Testis (tissue), 3 donors: ENCODE results near the gene NEXMIF. TPM values are rescaled to one million over a fixed set of nuclear protein-coding genes. Genes with fewer than 3 reads are reported as not detected.

Experiments
- DNase-seq: peaks from one replicate; pipeline ENCODE4 v3.0.0-alpha.2; 2019
- H3K27ac ChIP-seq, 2 donors: fragments of 200-600 bp; sonication (generic); one replicate each; pipeline ENCODE4 v1.5.1; 2019
- H3K27me3 ChIP-seq: fragments of 200-600 bp; sonication (generic); one replicate; pipeline ENCODE4 v1.5.1; 2019
- H3K36me3 ChIP-seq: fragments of 200-600 bp; sonication (generic); one replicate; pipeline ENCODE4 v1.5.1; 2017; ENCODE audit warnings: low read depth; ENCODE audit errors: missing control alignments
- H3K4me1 ChIP-seq: fragments of 200-600 bp; sonication (generic); one replicate; pipeline ENCODE4 v1.5.1; 2019
- H3K4me3 ChIP-seq, 2 donors: fragments of 200-600 bp; sonication (generic); one replicate each; pipeline ENCODE4 v1.5.1; 2017 to 2019
- H3K9me3 ChIP-seq: fragments of 200-600 bp; sonication (generic); one replicate; pipeline ENCODE4 v1.5.1; 2017
- CTCF ChIP-seq, 3 experiments: fragments of 450-650 bp in 2 of 3; fragments of 200-600 bp in 1 of 3; sonication (generic) in 1 of 3; IDR thresholded peaks; one replicate each; pipeline ENCODE4 v1.5.1; 2016 to 2019; ENCODE audit warnings: antibody characterized with exemption in 3 of 3, mild to moderate bottlenecking in 2 of 3, moderate library complexity in 1 of 3
- POLR2A ChIP-seq: fragments of 450-650 bp; IDR thresholded peaks from one replicate; pipeline ENCODE4 v1.6.1; 2017; ENCODE audit warnings: antibody characterized with exemption, mild to moderate bottlenecking, moderate library complexity
- WGBS, 2 donors: methylation state at CpG; one replicate each; pipeline ENCODE4 v1.1.5; 2018; 5-methylcytosine and 5-hydroxymethylcytosine counted together
- intact Hi-C: fragments of 100-400 bp; cut with DNase I; formaldehyde crosslinking; loops from one replicate; pipeline ENCODE4 v1.15.1; 2023; ENCODE audit warnings: low total_unique reads
- polyA plus RNA-seq: library from polyadenylated mRNA; stranded (reverse); fragments of 350-450 nt; fragmentation: Illumina TruSeq; extraction: RNeasy Lipid Tissue Mini Kit (QIAGEN cat#74804); gene quantifications from one replicate; pipeline ENCODE4 v1.2.3, GENCODE V29; 2014; ENCODE audit warnings: low read depth, low replicate concordance; ENCODE audit not compliant: insufficient read depth
- total RNA-seq, 2 donors: library from RNA; depleted of rRNA; stranded (reverse); fragments of >200 nt; gene quantifications; one replicate each; pipeline ENCODE4 v1.2.3, GENCODE V29; 2016

The NEXMIF gene
- total and polyA plus RNA-seq, 3 donors from 2014 or later = 0.47 to 1.3 (median 0.71) TPM

DNA sequence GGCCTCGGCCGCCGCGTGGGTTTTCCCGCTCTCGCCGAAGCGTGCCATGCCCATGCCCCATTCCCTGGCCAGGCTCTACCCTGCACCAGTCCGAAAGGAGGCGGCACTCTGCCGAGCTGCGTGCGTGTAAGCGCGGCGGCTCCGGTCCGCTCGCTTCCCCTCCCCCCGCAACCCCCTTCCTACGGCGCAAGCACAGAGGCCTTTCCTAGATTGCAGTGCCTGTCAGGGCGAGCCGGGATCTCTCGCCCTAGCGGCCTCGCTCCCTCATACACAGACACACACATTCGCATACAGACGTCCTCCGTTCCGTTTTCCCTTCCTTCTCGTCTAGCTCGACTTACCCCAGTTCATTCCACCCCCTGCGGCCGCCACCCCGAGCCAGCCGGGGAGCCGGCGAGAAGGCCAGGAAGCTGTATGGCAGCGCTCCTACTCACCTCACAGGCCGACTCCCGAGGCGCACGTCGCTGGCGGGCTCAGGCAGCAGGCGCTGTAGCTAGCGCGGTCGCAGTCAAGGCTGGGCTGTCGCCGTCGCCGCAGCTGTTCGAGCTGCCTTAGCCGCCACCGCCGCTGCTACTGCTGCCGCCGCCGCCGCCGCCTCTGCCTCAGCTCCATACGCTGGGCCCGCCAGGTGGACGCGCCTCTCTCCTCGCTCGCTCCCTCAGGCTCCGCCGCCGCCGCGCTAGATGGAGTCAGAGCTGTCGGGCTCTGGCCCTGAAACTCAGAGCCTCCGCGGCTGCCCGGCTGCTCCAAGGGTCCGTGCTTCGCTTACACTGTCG is 615 bp downstream of the NEXMIF start:
- Histone ChIP-seq H3K27me3 (no peaks in the 10 kb centered on the region), H3K4me3 (peak overlapping the region; percentile 40 to 62), H3K36me3 (no peaks in the 10 kb centered on the region), H3K4me1 (no peaks in the 10 kb centered on the region), H3K27ac (peak overlapping the region in 1 of 2 donors; percentile 14), H3K9me3 (no peaks in the 10 kb centered on the region)
- TF ChIP-seq POLR2A = no peak
- no peak for TF ChIP-seq CTCF (IDR thresholded peaks at IDR 0.05)
- DNase-seq = peak; percentile 36
- WGBS, 2 donors = 0% methylated on average over 6 of the region's 81 CpGs; no CpG with 5 or more reads in 1 of the 2 donors
- intact Hi-C loops = no loop called here

DNA sequence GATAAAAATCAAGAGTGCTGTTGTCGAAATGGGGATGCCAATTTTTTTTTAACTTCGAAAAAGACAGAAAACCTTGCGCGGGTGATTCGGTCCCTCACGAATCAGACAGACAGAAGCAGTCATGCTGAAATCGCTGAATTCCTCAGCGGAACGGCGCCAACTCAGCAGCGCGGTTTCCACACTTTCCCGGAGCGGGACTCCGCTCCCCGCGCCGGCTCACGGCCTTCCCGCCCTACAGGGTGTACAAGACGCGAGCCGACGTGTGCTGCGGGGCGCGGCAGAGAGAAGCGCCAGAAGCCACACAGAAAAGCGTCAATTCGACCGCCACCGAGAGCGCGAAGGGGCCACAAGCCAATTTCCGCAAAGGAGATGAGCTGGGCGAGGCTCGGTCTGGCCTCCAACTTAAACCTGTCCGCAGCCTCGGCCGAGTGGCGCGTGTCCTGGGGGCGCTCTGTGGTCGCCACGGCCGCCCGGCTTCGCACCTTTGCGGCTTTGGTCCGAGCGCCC is 1.3 kb downstream of the NEXMIF start:
- intact Hi-C loops = no loop called here

DNA sequence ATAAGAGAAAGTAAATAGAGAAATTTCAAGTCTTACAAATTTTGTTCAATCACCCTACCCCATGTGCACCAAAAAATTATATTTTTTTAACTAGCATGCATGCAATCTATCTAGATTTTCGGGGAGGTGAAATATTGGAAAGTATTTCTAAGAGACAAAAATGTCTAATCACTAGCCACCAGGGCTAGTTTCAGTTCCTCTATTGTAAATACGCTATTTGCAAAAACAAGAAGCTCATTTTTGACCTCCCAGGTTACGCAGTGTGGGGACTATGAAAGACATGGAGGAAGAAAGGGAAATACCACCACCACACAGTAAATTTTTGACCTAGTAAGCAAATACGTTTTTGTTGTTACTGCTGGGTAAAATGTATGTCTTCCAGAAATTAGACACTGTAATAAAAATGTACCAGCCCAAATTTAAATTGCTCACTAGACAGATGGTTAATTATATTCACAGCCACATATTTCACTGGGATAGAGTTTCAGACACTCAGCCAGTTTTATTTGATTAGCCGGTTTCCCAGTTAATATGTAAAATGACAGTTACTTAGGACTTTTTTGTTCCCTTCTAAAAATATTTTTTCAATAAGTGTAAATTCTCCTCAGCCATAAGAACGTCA is 2.2 kb downstream of the NEXMIF start:
- no peaks in the 10 kb centered on the region for H3K4me1 ChIP-seq
- no peaks in the 10 kb centered on the region for H3K27me3 ChIP-seq
- H3K9me3 ChIP-seq = no peaks in the 10 kb centered on the region
- intact Hi-C loops = no loop called here
- WGBS, 2 donors = 57 to 59% methylated on average over 6 of the region's 6 CpGs
- no peak overlapping the region for H3K27ac ChIP-seq
- TF ChIP-seq CTCF (IDR thresholded peaks at IDR 0.05) (no peak), POLR2A (no peak)
- no peaks in the 10 kb centered on the region for H3K36me3 ChIP-seq
- H3K4me3 ChIP-seq = no peak overlapping the region
- DNase-seq = no peak

More for the DNA sequence above, 1.3 kb downstream of the NEXMIF start:
- Histone ChIP-seq H3K36me3 (no peaks in the 10 kb centered on the region), H3K4me1 (no peaks in the 10 kb centered on the region), H3K27me3 (no peaks in the 10 kb centered on the region), H3K4me3 (peak overlapping the region; percentile 40 to 62), H3K9me3 (no peaks in the 10 kb centered on the region), H3K27ac (no peak overlapping the region)
- peak; percentile 33 for DNase-seq
- no peak for TF ChIP-seq CTCF (IDR thresholded peaks at IDR 0.05)
- TF ChIP-seq POLR2A = no peak
- 2 to 14% methylated on average over 1 to 22 of the region's 51 CpGs for WGBS, 2 donors

DNA sequence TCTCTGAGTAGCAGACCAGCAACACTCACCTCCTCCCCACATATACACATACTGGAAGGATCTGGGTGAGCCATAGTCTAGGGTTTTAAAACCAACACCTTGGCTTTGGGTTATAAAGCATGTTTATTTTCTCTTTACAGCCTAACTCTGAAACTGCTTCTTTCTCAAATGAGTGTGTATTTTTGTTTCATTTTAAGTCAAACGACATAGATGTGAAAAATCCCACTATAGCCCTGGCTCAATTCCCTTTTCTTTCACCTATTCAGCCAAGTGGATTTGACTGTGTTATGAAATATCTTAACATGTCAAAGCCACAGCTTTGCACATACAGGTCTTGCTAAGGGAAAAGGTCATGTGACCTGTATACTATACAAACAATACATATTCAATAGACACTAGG is 13.8 kb downstream of the NEXMIF start:
- intact Hi-C loops = no loop called here
- no peak for DNase-seq
- Histone ChIP-seq H3K27ac (no peak overlapping the region), H3K9me3 (no peaks in the 10 kb centered on the region), H3K36me3 (no peaks in the 10 kb centered on the region), H3K27me3 (no peaks in the 10 kb centered on the region), H3K4me1 (no peaks in the 10 kb centered on the region), H3K4me3 (no peak overlapping the region)
- 62 to 92% methylated on average over 1 of the region's 1 CpG for WGBS, 2 donors
- TF ChIP-seq POLR2A (no peak), CTCF (IDR thresholded peaks at IDR 0.05) (no peak)
